HEK293T (cell line): ENCODE measurements around the gene ZNF865.

Experiments
- BHLHE40 ChIP-seq: fragments of 450-650 bp; IDR thresholded peaks from 2 replicates; pipeline ENCODE4 v1.6.1; 2016; ENCODE audit warnings: mild to moderate bottlenecking, moderate library complexity, borderline replicate concordance
- CTBP1 ChIP-seq: fragments of 450-650 bp; IDR thresholded peaks from 2 replicates; pipeline ENCODE4 v1.6.1; 2016; ENCODE audit warnings: borderline replicate concordance
- ELF4 ChIP-seq: fragments of 450-650 bp; IDR thresholded peaks from 2 replicates; pipeline ENCODE4 v1.6.1; 2017; ENCODE audit warnings: antibody characterized with exemption
- FOXM1 ChIP-seq: fragments of 450-650 bp; IDR thresholded peaks from 2 replicates; pipeline ENCODE4 v1.6.1; 2017; ENCODE audit warnings: mild to moderate bottlenecking, borderline replicate concordance
- HDGF ChIP-seq: fragments of 450-650 bp; IDR thresholded peaks from 2 replicates; pipeline ENCODE4 v1.6.1; 2017; ENCODE audit warnings: antibody characterized with exemption, borderline replicate concordance
- L3MBTL2 ChIP-seq: fragments of 450-650 bp; conservative IDR thresholded peaks from 2 replicates; pipeline ENCODE4 v1.6.1; 2016; ENCODE audit warnings: mild to moderate bottlenecking
- LEF1 ChIP-seq: fragments of 450-650 bp; IDR thresholded peaks from 2 replicates; pipeline ENCODE4 v1.6.1; 2017; ENCODE audit warnings: mild to moderate bottlenecking, borderline replicate concordance
- SP1 ChIP-seq: fragments of 450-650 bp; IDR thresholded peaks from 2 replicates; pipeline ENCODE4 v1.6.1; 2017
- SUZ12 ChIP-seq: fragments of 450-650 bp; IDR thresholded peaks from 2 replicates; pipeline ENCODE4 v1.6.1; 2016; ENCODE audit warnings: mild to moderate bottlenecking

GRCh38 chr19:55576746-55577145 lies 28.7 kb upstream of the ZNF865 start:
- TF ChIP-seq ELF4 = no peak
- TF ChIP-seq FOXM1 = no peak
- no peak for TF ChIP-seq HDGF
- TF ChIP-seq L3MBTL2 = no peak
- TF ChIP-seq CTBP1 = no peak
- no peak for TF ChIP-seq SP1
- no peak for TF ChIP-seq BHLHE40
- TF ChIP-seq LEF1 = no peak
- no peak for TF ChIP-seq SUZ12
